Right forelimb (tissue), 1 donor: ENCODE measurements around the gene SHISA2.
A peak's percentile ranks its signal among the peaks of the same experiment; 100 is the strongest.

Experiments
- DNase-seq: peaks from one replicate; pipeline ENCODE4 v3.0.0-alpha.2; 2018

SHISA2 gene

DNA sequence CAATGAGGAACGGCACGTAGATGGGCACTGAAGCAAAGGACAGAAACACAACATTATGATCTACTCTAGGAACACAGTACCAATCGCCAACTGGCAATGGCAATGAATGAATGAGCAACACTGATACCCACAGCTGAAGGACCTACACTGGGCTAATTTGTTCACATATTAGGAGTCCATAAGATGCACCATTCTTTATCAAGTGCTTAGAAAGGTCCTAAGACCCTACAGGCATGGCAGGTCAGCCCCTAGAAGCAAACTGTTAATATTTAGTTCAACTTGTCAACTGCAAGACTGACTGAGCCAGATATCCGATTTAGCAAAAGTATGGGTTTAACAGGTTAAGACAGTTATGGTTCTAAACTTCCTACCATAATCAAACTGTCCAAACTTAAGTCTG, 4.8 kb downstream of the SHISA2 start:
- DNase-seq = no peak

GRCh38 chr13:26046639-26047038, 5.2 kb downstream of the SHISA2 start:
- no peak for DNase-seq

- no peak for DNase-seq
Measured at GRCh38 chr13:26045142-26045541, 6.7 kb downstream of the SHISA2 start.

DNA sequence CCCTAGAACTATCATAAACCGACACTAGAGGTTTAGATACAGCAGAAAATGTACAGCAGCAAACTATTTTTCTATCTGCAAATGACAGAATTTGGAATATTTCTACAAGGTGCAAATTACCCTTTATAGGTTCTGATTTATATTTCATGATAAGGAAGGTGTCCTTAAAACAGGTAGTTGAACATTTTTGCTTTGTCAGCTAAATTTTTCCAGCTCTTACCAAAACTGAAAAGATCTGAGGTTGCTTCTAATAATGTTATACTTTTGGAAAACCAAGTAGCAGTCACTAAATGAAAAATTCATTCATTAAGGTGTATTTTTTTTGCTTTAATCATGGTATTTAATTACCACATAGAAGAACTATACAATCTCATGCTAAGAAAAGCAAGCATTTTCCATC, 9.0 kb downstream of the SHISA2 start:
- no peak for DNase-seq

DNA sequence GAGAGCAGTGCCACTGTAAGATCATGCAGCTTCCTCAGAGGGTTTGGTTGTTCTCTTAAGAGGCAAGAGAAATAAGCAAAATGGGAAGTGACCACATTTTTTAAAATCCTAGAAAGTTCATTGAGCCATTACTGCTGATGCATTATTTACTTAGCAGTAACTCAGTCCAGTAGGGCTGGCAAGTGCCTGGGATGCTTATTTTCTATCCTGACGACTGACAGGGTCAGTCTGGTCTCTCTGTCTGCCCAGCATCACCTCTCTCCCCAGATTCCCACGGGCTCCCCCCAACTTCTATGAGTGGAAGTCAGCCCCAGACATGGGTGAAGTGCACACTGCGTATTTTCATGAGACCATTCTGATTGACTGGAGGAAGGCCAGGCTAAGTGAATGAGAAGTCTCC, 10.4 kb downstream of the SHISA2 start:
- DNase-seq = no peak

GRCh38 chr13:26038931-26039475, 12.8 kb downstream of the SHISA2 start:
- DNase-seq = no peak

- DNase-seq = no peak
Measured at GRCh38 chr13:26037302-26037701, 14.5 kb downstream of the SHISA2 start.

GRCh38 chr13:26036383-26036782, 15.4 kb downstream of the SHISA2 start:
- no peak for DNase-seq

- no peak for DNase-seq
Measured at GRCh38 chr13:26034018-26034417, 17.8 kb downstream of the SHISA2 start.

DNA sequence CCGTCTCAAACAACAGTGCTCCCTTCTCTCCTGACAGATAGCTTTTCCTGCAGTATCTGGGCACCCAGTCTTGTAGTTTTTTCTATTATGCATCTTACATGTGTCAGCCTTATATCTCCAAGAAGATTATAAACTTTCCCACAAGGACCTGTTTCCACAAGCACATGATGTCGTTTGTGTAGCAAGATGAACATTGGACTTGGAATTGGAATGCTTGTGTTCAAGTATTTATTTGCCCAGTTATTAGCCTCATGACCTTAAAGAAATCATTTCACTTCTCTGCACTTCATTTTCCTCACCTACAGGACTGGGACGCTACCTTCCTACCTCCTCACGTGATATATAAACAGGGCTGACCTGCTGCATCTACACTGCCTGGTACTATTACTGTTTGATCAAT, 21.5 kb downstream of the SHISA2 start:
- no peak for DNase-seq

DNA sequence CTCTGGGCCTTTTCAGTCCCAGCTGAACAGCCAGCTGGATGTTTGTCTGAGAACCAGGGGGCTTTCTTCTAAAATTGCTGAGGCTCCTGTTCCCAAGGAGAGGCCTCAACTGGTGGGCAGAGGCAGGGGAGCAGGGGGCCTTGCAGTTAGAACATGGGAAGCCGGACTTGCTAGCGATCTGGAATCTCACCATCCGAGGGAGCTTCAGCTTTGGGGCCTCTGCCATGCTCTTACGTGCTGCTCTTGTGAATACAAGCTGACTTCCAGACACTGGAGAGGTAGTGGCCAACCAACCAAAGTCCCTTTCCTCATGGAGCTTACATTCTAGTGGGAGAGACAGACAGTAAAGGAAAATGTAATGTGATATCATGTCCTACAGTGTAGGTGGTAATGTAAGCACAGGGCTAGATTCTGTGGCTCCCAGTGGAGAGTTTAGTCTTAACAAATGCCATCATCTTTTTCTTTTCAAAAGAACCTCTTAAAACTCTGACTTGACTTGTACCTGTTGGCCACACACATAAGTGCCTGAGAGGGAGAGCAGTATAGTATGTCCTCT, 22.2 kb downstream of the SHISA2 start:
- DNase-seq = no peak

- DNase-seq = no peak
Measured at GRCh38 chr13:26026211-26026610, 25.6 kb downstream of the SHISA2 start.

DNA sequence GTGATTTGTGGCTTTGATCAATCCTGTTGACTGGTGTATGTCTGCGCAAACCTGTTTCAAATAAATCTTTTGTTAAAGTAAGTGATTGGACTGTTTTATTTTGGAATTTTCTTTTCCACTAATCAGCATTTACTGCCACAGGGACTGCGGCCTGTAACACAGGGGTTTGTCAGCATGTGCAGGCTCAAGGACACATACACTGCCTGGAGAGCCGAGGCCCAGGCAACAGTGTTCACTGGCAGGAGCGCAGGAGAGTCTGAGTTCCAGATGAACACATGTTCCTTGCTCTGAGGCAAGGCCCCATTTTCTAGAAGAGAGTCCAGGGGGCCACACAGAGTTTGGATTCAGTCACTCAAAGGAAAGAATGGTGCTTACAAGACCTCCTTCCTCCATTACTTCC, 26.0 kb downstream of the SHISA2 start:
- no peak for DNase-seq

GRCh38 chr13:26025196-26025595, 26.6 kb downstream of the SHISA2 start:
- DNase-seq = no peak

DNA sequence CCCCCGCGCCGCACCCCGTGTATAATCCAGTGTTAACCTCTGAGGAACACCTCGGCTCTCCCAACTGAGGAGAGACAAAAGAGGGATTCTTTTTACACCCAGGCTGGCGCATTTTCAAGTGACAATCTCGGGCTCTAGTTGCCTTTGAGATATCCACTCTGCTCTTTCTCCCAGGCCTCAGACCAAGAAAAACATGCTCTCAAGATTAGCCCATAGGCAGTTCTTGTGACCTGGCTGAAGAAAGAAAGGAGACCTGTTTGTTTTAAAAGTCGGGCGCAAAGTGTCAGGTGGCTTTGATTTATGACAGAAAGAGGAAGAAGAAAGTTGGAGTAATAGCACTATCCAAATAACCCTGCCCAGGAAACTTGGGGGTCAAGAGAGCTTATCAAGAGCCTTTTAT, 27.3 kb downstream of the SHISA2 start:
- DNase-seq = no peak

DNA sequence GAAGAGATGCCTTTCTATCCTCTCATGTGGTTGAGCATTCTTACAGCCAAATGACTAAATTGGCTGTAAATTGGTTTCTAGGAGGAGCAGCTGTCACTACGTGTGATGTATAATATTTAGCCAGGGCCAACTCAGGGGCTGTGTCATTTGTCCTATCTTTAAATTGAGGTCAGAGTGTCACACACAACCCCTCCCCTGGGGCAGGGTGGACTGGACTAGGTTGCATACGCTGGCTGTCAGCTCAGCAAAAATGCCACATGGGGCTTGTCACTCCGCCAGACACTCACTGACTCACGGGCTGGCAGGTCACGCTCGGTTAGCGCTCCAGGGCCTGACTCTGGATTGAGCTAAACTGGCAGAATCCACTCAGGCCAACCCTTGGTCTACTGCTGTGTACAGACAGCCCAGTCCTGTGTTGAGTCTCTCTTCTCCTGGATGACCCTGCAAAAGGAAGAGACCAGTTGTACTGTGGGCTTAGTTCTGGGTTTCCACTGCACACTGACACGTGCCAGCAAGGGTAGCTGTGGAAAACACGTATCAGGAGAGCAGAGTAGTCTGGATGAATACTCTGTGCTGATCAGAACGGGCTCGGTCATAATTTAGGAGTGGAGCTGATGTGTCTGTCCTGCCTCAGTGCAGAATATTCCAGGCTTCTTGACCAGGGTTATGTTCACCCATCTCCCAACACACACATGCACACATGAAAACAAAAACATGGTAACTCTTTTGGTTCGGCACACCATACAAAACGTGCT, 29.1 kb downstream of the SHISA2 start:
- DNase-seq = peak; percentile 74

- no peak for DNase-seq
Measured at GRCh38 chr13:26021956-26022355, 29.9 kb downstream of the SHISA2 start.

- no peak for DNase-seq
Measured at GRCh38 chr13:26021516-26021915, 30.3 kb downstream of the SHISA2 start.

GRCh38 chr13:26020891-26021290, 30.9 kb downstream of the SHISA2 start:
- no peak for DNase-seq

GRCh38 chr13:26019881-26020870, 31.6 kb downstream of the SHISA2 start:
- DNase-seq = no peak

DNA sequence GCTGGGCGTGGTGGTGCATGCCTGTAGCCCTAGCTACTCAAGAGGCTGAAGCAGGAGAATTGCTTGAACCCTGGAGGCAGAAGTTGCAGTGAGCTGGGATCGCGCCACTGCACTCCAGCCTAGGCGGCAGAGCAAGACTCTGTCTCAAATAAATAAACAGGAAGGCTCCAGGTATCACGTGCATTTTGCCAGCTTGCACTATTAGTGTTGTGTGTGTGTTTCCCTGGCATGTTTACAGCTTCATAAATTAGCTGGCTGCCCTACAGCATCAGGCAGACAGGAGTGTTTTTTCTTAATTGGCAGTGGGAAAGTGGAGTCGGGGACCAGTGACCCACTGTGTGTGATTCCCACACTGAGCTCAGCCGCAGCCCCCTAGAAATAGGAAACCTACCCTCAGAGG, 32.6 kb downstream of the SHISA2 start:
- no peak for DNase-seq

DNA sequence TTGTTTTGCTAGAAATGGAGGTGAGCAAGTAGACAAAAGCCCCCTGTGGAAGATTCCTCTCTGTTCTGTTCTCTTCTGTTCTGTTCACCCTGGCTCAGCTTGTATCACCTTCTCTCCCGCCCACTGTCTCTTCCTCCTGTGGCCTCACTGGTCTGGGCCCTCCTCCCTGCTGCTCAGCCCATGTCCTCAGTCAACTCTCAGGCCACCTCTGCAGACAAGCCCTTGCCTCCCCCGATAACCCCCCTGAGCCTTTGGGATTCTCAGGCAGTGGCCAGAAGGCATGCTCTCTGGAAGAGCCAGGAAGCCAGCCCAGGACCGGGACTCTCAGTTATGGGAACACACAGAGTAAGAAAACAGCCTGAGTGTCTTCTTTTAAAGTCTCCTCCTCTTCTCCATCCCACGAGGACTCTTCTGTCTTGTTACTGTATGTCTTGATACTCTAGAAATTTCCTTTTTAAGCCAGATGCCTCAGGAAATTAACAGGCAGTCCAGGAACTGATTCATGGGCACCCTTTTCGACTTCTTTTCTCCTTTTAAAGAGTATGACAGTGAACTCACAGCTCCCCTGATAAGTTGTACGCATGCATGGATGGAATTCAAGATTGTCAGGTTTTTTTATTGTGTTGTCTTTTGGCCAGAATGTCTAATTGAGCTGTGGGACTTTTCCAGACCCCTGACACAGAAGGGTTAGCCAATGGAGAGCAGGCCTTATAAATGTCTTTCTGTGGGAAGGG, 33.7 kb downstream of the SHISA2 start:
- no peak for DNase-seq
